ENCODE results near the gene ZNF236.

DNA sequence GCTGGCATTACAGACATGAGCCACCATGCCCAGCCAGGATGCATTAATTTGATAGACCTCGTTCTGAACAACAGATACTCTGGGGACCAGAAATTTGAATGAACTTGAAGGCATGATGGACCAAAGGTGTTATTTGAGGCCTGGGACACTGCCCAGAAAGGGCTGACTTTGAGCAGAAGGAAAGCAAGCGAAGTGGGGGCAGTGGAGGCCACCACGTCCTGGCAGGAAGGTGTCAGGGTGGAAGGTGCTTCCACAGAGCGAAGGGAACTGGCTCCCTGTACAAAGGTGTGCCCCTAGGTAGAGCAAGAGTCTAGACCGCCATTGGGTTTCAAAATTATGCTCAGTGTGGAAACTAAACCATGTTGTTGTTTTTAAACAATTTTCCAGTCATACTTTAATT is 23.9 kb downstream of the ZNF236 start:
- TF ChIP-seq EGR1 (IDR thresholded peaks at IDR 0.05; ENCODE audit: borderline replicate concordance, low read depth, low read length), result no peak
- TF ChIP-seq, protein P1, sequence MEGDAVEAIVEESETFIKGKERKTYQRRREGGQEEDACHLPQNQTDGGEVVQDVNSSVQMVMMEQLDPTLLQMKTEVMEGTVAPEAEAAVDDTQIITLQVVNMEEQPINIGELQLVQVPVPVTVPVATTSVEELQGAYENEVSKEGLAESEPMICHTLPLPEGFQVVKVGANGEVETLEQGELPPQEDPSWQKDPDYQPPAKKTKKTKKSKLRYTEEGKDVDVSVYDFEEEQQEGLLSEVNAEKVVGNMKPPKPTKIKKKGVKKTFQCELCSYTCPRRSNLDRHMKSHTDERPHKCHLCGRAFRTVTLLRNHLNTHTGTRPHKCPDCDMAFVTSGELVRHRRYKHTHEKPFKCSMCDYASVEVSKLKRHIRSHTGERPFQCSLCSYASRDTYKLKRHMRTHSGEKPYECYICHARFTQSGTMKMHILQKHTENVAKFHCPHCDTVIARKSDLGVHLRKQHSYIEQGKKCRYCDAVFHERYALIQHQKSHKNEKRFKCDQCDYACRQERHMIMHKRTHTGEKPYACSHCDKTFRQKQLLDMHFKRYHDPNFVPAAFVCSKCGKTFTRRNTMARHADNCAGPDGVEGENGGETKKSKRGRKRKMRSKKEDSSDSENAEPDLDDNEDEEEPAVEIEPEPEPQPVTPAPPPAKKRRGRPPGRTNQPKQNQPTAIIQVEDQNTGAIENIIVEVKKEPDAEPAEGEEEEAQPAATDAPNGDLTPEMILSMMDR (IDR thresholded peaks at IDR 0.05; ENCODE audit: control extremely low read depth in 1 of 3, insufficient read depth in 1 of 3, low read depth in 1 of 3, low read length in 3 of 3), result no peak

Data from H1 (cell line).